ENCODE results near the gene CALCOCO1.

CALCOCO1 gene

GRCh38 chr12:53751336-53752191 lies 24.3 kb upstream of the CALCOCO1 start, which contains the start of gene CISTR:
Gene CISTR (minus strand): TSS chr12:53751979.
- DNase-seq: no peak

DNA sequence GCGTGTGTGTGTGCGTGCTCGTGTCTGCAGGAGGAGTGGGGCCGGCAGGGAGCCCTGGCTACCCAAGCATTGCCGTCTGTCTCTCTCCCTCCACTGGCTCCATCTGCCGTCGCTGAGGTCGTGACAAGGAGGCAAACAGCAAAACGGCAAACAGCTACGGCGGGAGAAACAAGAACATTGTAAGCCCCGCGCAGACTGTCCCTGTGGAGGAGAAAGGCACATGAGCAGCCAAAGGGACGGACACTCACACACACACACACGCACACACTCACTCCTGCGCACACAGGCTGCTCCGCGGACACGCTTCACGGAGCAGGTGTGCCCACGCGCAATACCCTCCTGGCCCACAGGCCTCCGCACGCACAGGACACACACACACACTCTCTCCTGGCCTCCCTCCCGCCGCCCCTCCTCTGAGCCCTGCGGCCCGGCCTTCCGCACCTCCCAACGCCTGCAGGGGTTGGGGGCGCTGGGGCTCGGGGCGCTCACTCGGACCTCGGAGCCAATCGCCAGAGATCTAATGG lies 23.6 kb upstream of the CALCOCO1 start:
- peak; percentile 32 for DNase-seq

GRCh38 chr12:53749986-53750811 lies 22.9 kb upstream of the CALCOCO1 start:
- no peak for DNase-seq

GRCh38 chr12:53748072-53748840 lies 21.0 kb upstream of the CALCOCO1 start:
- peak; percentile 21 for DNase-seq

GRCh38 chr12:53747095-53747494 lies 19.8 kb upstream of the CALCOCO1 start:
- DNase-seq: peak; percentile 73

DNA sequence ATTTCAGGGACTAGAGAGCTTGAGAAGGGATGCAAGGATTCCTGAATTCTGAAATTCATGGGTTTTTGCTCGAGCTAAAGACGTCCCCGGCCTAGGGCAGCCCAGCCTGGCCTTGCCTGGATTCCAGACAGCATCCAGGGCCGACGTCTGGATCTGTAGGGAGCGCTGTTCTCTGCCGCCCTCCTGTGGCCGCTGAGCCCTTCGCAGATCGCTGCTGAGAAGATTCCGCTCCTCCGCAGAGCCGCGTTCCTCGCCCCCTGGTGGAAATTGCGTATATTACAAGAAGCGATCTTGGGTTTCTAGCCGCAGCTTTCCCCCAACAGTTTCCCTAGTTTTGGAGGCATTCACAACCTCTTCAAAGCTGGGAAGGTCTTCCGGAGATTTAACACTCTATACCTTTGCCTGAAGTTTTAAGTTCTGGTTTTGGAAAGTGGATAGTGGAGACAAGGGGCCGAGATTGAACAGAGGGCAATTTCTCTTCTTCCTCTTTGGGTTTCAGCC lies 19.4 kb upstream of the CALCOCO1 start:
- DNase-seq: peak; percentile 95

DNA sequence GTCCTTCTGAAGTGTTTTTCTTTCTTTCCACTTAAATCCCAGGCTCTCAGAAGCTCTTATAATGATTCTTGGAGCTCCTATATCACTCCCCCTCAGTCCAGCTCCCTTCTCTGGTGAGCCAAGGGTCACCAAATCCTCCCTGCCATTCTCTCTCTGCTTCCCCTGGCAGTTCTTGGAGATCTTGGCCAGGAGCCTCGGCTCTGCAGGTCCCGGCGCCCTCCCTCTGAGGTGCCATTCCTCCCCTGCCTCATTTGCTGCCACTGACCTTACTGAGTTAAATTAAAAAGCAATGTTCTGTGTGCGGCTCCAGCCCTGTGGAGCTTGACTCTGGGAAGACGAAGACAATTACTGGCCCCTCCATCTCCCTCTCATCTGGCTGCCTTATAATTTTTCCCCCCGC lies 17.5 kb upstream of the CALCOCO1 start:
- no peak for DNase-seq

DNA sequence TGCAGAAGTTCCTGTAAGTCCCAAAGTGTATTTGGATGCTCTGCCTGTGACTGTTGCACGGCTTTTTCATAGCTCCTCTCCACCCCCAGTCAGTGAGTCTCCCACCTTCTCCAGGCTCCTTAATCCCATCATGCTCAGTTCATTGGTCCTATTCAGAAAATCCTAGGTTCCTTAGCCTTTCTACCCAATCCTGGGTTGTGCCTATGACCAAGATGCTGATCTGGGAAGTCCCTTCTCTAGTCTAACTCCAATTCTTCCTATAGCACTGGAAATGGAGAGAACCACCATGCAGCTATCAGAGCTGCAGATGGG lies 16.8 kb upstream of the CALCOCO1 start:
- DNase-seq: peak; percentile 37

DNA sequence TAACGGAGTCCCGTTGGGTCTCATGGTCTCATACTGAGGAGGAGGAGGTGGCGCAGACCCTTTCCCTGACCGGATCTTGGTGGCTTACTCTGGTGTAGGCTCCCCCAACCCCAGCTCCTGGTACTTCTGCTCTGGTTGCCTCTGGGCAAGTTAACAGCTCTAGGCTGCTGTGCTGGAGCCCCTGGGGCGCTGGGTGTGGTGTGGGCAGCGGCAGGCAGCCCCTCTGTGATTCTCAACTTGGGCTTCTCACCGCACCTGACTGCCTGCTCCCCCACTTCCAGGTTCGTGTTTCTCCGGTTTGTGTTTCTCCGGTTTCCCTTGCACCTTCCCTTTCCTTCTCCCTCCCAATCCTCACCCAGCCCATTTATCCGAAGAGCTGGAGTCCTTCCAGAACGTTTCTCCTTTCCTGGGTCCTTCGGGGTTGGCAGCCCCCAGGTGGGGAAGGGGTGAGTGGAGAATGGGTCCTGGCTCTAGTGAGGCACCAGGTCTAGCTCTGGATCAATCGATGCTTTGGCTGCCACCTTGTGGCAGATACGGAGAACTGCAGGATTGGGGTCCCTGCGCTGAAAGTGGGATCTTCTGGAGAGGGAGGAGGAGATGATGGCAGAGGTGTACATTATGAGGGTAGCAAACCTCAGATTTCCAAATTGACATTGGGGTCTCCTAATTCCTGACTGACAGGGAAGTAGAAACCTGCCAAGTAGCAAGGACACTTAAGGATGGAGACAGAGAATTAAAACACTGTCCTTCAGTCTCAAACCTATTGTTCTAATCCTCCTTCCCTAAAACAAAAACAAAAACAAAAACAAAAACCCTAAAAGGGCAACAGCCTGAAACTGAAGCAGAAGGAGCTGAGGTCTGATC lies 16.2 kb upstream of the CALCOCO1 start:
- peak; percentile 88 for DNase-seq

- DNase-seq: no peak
These were observed 12.9 kb upstream of the CALCOCO1 start for GRCh38 chr12:53740130-53740491.

DNA sequence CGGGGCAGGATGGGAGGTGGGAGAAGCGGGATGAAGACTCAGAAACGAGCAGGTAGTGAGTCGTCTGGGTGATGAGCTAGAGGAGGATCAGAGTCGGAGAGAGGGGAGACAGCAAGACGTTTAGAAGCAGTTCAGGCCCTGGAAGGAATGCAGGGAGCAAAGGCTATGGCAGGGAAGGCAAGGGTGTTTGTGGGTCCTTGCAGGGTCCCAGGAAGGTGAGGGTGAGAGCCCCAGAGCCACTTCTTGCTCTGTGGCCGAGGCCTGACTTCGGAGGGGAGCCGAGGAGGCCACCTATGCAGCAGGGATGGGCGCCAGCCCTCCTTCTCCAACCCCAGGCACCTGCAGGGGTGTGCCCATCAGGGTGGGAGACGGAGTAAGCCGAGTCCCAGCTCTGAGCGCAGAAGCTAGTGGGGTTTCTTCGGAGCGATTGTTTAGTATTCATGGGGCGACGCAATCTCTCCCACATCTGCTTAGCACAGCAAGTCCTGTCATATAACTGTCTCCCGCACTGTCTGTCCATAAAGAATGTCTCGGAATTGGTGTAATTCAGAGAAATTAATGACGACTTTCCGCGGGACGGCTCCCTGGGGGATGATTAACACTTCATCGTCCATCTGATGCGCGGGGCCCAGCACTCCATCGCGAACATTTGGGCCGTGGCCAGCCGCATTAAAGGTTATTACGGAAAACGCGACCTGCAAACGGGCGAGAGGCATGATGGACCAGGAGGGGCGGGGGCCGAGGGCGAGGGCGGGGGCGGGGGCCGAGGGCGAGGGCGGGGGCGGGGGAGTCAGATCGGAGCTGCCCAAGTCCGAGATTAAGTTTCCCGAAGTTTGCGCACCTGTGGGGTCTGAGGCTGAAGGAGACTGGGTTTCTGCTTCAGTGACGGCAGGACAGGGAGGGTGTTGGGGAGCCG lies 12.2 kb upstream of the CALCOCO1 start:
- DNase-seq: no peak

- DNase-seq: peak; percentile 76
These were observed 11.4 kb upstream of the CALCOCO1 start for GRCh38 chr12:53738406-53739213.

- no peak for DNase-seq
These were observed 10.7 kb upstream of the CALCOCO1 start for GRCh38 chr12:53737951-53738405.

DNA sequence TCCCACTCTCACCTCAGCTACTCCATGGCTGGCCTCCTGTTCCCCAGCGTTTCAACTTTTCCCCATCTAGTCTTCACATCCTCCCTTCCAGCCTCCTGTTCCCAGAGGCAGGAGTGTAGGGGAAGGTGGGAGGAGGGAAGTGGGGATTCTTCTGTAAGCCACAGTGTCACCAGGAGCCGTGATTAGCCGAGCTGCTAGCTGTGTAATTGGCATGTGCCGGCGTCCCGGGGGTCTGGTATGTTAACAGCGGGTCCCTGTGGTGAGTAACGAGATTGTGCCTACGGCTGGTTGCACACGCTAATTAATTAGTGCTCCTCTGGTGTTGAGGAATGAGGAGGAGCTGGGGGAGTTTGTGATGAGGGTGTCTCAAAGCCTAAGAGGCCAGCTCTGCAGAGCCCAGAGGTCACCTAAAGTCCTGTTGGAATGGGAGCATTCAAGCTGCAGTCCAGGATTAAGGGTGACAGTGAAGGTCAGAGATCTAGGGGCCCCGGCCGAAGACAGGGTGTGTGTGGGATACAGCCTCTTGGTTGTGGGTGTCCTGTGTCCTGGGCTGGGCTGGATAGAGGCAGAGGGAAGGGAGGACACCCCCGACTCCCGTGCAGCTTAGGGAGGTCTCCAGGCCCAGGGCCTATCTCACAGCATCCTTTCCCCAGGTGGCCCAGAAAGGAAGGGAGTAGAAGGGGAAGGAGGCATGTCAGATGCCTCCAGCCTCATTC lies 10.0 kb upstream of the CALCOCO1 start:
- DNase-seq: peak; percentile 90

DNA sequence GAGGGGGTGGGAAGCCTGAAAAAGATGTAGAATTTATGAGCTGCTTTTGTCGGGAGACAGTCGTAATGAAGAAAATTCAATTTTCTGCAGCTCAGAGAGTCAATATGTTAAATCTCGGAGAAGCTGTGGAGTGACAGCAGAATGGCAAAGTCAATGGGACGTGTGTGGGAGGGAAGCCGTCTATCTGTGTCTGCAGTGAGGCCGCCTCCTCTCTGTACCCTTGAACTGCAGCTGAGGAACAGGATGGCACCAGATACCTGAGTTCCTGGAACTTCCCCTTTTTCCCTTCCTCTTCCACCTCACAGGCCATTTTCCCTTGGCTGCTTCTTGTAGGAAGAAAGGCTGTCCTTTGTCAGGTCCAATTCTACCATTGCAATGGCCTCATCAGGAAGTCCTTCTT lies 9.3 kb upstream of the CALCOCO1 start:
- no peak for DNase-seq

- DNase-seq: no peak
These were observed 8.3 kb upstream of the CALCOCO1 start for GRCh38 chr12:53735556-53735955.

DNA sequence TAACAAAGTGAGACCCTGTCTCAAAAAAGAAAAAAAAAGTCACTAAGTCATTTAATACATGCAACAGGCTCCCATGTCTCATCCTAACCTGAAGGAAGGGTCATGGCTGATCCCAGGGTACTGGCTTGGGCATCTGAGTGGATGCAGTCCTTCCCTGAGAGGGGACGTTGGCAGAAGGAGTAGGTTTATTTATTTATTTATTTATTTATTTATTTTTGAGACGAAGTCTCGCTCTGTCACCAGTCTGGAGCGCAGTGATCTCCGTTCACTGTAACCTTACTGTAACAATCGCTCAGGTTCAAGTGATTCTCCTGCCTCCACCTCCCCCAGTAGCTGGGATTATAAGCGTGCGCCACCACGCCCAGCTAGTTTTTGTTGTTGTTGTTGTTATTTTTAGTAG lies 7.2 kb upstream of the CALCOCO1 start:
- DNase-seq: no peak

- DNase-seq: no peak
These were observed 6.6 kb upstream of the CALCOCO1 start for GRCh38 chr12:53733807-53734200.
